DMS114 treated with DMSO at 0.1 percent for 48 hours (cell line): ENCODE results near the gene SNORC.
"Not testable (repeated sequence)": the region's sequence is repeated elsewhere in the genome, so short reads cannot be mapped to it uniquely, and the experiment has no call there.

Experiments
- DNase-seq: peaks from one replicate; lab custom pipeline; 2025; ENCODE audit not compliant: unreplicated experiment; lab: John Stamatoyannopoulos, UW

Gene SNORC

DNA sequence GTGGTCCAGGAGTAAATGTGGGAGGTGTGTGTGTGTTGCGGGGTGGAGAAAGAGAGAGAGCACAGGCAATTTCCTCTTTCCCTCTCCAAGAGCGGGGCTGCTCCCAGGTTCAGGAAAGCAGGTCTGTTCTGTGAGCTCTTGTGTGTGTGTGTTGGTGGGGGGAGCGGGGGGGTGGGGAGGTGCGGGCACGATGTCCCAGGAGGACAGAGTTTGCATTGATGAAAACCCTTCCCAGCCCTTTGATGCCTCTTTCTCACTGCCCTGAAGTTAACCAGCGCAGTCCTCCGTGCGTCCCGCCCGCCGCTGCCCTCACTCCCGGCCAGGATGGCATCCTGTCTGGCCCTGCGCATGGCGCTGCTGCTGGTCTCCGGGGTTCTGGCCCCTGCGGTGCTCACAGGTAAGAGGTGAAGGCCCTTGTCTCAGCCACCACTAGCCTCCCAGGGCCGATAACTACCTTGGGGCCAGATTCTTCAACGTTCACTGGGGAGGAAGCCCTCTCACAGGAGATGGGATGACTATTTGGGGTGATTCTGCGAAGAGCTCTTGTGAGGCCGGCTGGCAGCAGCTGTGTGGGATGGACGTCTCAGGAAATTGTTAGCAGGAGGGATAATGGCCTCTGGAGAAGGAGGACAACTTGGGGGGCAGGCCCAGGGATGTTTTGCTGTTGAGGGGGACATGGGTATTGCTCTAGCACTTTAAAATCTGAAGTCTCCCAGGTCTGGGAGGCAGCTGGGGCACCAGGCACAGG, at the start of gene SNORC:
SNORC (plus strand) TSS at position 247 of the 748 bp plus-strand sequence; CDS start at position 325, 78 bp downstream.
- no peak for DNase-seq

DNA sequence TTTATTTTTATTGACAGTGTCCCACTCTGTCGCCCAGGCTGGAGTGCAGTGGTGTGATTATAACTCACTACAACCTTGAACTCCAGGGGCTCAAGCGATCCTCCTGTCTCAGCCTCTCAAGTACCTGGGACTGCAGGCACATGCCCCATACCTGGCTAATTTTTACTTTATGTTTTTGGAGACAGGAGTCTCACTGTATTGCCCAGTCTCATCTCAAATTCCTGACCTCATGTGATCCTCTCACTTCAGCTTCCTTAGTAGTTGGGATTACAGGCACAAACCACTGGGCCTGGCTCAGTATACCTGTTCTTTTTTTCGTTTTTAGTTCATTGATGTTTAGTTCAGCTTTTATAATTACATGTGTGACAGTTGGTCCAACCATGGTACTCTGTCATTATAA, 40.1 kb upstream of the SNORC start:
- no peak for DNase-seq

DNA sequence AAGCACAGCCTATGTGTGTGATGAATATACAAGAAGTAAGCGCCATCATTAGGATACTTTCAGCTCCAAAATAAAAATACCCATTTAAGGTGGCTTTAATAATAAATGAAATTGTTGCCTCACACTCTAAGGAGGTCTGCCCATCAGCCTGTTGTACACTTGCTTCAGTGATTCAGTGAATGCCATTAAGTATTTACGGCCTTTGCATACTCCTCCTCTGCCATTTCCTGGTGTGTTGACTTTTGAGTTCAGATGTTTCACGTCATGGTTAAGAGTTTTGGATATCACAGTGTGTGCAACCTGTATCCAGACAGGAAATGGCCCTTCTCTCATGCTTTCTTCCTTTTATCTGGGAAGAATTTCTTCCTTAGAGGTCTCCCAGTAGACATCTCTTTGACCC, 38.6 kb upstream of the SNORC start:
- DNase-seq = no peak

DNA sequence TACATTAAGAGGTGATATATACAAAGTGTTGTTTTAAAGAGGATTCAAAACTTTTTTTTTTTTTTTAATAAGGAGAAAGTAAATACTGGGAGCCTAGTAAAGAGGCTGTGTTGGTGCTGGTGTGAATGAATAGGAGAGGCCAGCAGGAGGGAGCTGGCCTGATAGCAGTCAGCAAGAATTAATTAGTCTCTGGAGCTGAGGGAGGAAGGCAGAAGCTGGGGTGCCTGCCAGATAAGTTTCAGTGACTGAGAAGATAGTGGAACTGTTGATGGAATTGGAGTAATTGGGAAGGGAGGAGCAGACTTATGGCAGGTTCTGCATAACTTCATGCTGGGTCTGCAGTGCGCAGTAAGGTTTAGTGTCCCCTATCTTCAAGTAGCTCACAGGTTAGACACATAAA, 36.2 kb upstream of the SNORC start:
- no peak for DNase-seq

DNA sequence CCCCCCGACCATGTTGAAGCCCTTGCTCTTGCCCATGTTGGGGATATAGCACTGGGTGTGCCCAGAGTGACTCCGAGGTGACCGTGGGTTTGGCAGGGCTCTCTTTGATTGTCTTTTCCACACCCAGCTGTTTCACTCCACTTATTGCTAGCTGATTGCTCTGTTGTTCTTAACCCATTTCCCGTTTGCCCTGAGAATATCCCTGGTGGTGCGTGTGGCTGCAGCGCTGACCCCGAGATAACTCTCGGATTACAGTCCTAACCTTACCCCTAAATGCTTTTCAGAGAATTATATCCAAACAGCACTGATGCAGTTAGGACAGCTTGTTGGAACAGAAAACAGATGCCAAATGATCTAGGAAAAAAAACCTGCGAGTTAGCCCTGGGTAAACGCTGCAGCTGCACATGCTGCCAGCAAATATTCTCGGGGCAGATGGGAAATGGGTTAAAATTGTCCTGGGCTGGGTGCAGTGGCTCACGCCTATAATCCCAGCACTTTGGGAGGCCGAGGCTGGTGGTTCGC, 34.3 kb upstream of the SNORC start:
- no peak for DNase-seq

DNA sequence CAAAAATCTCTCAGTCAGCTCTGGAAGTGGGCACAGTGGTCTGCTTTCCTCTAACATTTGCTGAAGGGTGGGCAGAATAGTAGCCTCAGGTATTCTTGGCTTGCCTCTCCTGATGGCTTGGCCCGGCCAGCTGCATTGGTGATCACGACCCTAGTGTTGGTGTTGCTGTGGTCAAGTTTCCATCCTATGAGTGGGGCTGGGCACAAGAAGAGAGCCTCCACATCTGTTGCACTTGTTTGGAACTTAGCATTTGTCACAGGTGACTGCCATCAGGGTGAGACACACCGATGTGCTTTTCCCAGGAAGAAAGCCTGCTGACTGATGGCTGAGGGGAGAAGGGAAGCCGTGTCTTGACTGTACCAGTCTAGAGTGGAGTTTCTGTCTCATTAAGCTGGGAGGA, 33.1 kb upstream of the SNORC start:
- DNase-seq = no peak

DNA sequence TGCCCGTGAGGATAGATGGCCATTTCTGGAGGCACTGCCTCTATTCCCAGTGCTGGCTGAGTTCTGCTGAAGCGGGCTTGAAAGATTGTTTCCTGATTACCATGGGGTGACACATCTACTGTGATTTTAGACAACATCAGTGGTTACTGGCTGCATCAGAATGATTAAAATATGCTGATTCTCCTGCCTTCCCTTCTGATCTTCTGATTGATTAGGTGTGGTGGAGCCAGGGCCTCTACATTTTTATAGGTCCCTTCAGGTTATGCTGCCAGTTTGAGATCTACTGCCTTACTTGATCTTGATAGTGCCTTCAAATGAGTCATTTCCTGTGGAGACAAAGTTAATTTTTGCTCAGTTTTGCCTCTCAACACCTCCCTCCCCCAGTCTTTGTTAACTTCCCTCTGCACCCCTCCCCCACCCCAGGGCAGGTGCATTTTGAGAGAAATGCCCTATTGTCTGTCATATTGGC, 31.6 kb upstream of the SNORC start:
- DNase-seq = no peak

DNA sequence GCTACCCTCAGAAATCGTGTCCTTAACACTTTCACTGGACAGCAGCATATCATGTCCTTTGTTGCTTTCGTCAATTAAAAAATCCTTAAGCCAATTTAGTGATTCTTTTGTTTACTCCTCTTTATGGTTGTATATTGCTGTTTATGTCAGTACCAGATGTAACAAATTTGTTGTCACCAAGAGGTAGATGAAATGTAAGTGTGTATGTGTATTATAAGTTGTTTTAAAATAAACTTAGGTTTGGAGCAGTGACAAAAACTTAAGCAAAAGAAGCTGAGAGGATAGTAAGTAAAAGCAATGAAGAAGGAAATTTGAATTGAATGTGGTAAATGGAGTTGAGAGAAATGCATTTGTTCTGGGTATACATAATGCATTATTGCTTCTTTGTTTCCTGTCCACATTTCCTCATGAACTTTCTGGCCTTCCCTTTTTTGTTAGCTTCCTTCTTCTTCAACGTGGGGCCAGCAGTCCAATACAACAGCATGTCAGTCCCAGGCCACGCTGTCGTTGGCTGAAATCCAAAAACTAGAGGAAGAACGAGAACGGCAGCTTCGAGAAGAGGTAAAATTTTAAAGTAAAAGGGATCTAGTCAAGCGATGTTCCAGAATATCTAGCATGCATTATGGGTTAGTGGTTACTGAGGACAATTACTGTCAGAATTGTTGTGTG, 30.5 kb upstream of the SNORC start:
- no peak for DNase-seq

DNA sequence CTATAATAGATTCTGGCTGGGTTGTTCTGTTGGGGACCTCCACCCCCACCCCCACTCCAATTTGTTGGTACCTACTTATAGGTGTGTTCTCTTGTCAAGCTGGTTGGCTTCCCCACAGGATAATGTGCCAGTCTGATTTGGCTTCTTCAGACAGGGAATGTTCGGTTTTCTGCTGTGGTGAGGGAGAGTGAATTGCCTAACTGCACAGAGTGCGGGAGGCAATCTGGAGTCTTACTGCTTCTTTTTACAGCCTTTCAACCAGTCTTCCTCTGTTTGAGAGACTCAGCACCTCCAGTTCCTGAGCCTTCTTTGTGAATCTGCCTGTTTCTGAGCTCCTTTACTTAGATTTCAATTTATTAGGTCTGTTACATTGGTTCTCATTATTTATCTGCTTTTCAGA, 27.4 kb upstream of the SNORC start:
- DNase-seq = no peak

DNA sequence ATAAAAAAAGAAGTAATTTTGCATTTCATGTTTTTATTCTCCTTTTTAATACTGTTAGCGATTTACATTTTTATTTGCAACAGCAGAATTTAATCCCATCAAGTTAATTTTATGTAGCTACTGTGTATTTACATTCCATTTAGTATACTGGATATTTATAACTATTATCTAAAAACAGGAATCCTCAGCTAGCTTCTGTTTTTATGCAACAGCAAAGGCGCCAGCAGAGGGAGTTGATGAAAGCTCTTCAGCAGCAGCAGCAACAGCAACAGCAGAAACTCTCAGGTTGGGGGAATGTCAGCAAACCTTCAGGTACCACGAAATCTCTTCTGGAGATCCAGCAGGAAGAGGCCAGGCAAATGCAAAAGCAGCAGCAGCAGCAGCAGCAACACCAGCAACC, 26.2 kb upstream of the SNORC start:
- DNase-seq = no peak

DNA sequence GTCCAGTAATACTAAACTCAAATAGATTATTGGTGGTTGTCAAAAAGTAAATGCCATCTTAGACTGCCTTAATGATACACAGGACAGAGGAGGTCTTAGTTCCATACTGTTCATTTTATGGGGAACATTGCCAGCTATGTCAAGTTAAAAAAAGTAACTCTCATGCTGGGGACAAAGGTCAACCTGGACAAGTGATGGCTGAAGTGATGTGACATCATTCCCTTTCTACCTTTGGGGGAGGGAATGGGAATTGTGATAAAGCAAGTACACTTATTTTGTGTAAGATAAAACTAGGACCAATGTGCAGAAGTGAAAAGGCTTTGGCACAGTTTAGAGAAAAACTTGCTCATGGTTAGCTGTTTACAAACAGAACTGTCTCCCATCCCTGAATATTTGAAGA, 24.0 kb upstream of the SNORC start:
- no peak for DNase-seq

DNA sequence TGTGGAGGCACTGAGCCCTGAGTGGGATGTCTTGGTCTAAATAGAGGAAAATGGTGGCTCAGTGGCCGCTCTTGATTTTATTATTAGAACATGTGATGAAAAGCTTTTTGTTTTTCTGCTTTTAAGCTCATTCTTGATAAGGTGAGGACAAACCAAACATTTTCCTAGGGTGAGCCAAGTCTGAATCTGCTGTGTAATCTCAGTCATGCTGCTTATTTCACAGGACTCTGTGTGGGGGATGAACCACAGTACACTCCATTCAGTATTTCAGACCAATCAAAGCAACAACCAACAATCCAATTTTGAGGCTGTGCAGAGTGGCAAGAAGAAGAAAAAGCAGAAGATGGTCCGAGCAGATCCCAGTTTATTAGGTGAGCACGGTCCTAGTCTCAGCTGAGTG, 20.0 kb upstream of the SNORC start:
- DNase-seq = no peak

DNA sequence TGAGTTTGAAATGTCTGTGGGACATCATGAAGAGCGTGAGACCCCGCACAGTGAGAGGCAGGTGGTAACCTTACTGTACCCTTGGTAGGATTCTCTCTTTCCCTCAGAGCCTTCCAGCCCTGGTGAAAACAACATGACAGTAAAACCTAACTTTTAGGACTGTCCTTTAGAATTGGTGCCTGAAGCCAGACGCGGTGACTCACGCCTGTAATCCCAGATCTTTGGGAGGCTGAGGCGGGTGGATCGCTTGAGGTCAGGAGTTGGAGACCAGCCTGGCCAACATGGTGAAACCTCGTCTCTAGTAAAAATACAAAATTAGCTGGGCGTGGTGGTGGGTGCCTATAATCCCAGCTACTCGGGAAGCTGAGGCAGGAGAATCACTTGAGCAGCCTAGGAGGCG, 18.0 kb upstream of the SNORC start:
- not testable (repeated sequence) for DNase-seq

DNA sequence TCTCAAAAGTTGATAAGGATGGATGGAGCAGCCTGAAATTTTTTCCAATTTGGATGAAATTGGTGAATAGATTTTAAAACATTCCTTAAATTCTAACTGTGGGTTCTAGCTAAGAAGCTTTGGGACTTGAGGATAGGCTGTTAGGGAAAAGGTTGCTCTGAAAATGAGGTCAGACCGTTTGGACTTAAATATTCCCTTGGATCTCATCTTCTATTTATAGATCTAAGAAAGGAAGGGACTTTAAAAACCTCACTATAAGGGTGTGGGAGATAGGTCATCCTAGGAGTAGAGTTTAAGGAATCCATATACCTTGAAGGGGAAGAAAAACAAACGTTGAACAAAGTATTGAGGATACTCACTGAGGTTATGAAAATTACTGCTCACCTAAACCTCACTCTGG, 17.4 kb upstream of the SNORC start:
- no peak for DNase-seq

DNA sequence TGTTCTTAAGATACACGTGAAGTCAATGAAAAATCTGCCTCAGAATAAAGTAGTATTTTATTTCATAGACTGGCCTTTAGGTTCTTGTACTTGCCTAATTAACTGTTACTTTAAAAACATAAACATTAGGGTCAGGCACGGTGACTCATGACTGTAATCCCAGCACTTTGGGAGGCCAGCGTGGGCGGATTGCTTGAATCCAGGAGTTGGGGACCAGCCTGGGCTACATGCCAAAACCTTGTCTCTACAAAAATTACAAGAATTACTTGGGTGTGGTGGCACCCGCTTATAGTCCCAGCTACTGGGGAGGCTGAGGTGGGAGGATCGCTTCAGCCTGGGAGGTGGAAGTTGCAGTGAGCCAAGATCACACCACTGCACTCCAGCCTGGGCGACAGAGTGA, 16.0 kb upstream of the SNORC start:
- DNase-seq = no peak

DNA sequence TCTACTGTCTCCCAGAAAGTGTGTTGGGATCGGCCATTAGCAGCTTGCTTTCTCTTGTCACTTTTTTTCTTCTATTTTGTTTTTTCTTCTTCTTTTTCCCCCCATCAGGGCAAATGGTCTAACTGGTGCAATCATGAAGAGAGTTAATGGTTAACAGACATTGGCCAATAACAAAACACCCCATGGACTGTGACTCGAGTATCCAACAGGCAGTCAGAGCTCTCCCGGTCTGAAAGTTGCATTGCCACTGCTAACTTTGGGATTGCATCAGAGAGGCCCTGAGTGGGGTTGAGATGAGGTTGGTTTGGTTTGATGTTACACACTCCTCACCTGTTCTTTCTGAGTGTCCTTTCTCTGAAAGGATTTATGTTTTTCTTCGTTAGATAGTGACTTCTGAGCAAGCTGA, 12.9 kb upstream of the SNORC start:
- DNase-seq = no peak

DNA sequence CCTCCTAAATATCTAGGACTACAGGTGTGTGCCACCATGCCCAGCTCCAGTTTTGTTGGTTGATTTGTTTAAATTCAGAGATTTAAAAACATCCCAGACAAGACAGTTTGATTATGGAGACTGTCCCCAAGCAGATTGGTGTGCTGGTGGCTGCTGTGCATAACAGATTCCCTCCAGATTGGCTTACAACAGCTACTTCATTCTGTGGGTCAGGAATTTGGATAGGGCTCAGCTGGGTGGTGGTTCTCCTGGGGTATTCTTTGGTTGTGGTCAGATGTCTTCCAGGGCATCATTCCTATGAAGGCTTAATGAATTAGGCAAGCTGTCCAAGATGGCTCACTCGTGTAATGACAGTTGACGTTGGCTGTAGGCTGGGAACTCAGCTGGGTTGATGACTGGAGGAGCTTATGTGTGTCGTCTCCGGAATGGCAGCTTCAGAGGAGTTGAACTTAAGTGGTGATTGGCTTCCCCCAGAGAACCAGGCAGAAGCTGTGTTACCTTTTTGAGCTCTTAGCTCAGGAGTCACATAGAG, 10.6 kb upstream of the SNORC start:
- no peak for DNase-seq

DNA sequence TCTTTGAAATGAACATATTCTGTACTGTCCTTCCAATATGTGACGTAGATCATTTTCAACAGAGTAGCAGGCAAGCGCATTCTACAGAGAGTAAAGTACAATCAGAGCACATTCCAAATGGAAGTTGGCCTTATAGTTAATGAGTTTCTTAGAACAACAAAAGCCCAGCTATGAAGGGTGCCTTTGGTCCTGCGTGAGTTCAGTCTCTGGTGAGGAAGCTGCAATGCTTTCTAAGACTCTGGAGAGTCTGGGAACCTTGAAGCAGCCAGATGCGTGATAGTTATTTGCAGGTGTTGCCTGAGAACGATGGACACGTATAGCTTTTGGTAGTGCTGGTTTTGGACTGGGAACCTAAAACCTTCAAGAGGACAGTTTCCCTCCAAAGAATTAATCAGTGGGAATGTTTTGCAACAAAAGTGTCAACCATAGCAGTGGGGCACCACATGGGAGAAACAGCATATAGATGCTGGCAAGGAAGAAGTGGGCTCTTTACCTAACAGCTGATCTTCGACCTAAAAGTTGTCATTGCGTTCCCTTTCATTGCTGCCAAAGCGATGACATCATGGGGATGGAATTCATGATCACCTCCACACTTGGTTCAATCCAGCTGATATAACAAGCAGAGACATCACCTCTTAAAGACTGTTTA, 9.3 kb upstream of the SNORC start:
- DNase-seq = no peak

DNA sequence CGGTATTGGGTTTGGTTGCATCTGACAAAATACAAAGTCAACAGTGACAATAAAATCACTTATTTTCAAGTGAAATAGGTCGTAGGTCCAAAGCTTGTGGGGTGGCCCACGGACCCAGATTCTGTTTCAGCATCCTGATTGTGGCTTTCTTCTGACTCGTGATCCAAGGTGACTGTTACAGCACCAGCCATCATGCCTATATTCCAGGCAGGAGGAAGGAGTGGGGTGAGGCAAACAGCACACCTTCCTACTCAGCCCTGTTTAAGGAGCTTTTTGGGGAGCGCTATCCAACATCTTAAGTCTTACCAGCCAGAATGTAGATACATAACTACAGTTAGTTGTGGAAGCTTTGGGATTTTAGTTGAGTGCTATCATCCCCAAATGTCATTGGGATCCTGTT, 8.7 kb upstream of the SNORC start:
- DNase-seq = no peak

DNA sequence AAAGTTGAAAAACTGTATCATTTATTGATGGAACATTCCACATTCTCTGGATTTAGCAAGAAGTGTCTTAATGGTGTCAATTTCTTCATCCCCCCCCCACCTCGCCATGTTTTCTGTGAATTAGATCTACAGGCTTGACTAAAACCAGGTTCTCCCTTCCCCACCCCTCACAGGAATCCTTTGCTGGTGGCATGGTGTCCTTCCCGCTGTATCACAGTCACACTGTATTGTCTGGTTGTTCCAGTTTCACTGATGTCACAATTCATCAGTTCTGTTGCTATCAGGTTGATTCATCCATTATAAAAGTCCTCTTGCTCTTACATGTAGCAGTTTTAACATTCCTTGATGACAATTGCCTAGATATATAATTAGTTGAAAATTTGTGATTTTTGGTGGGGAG, 6.1 kb upstream of the SNORC start:
- DNase-seq = no peak

DNA sequence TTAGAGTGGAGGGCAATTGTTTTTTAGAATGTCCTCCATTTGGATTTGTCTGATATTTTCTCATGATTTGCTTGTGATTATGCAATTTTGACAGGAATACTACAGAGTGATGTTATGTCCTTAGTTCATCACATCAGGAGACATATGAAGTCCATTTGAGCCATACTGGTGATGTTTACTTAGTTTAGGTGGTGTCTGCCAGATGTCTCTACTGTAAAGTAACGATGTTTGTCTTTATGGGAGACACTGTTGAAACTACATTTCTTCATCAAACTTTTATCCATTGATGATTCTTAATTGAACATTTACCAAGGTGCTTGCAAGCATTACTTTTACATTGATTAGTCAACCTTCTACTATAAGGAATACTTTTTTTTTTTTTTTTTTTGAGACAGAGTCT, 4.9 kb upstream of the SNORC start:
- DNase-seq = no peak

DNA sequence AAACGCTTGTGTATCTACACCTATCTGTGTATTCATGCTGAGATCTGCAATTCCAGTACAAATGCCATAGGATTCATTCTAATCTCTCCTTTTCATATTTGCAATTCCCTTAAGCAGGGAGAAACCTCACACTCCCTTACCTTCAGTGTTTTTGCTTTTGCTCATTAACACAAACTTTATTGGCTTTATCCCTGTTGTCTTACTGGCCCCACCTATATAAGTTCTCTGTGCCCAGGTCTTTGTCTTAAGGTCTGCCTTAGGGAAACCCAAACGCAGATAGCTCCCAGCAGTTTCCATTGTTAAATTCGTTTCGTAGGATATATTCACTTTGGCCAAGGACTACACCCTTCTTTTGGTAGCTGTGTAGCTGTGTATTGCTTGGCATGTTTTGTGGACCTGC, 4.0 kb upstream of the SNORC start:
- no peak for DNase-seq
